SH-SY5Y (cell line): ENCODE data around the gene SLC23A2.

Experiments used
- GATA2 ChIP-seq: IDR thresholded peaks from 2 replicates; pipeline ENCODE4 v1.6.1; 2011; ENCODE audit warnings: mild to moderate bottlenecking, low read depth, low read length
- GATA3 ChIP-seq: IDR thresholded peaks from 2 replicates; pipeline ENCODE4 v1.6.1; 2011; ENCODE audit warnings: low read depth, mild to moderate bottlenecking, low read length, moderate library complexity

DNA sequence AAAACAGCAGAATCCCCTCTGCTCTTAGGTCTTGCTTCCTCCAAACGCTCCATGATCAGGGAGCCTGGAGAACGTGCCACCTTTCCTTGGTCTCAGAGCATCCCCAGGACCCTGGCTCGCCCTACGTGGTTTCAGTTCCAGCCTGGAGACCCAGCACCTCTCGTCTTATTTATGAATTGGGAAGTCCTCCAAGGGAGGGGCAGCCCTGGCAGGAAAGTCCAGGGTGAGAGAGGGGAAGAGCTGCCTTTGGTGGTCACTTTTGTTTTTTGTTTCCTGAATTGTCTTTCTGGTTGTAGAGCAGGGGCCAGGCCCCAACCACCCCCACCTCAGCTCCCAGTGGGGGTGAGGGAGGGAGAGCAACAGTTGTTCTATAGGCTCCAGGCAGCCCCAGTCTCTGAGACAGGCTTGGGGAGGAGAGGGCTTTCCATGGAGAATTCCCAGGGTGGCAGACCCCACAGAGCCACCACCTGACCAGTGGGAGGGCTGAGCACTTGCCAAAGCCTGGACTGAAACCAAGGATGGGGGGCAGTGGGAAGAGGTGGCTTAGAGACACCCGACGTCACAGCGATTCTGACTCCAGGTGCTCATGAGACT, 190.8 kb downstream of the SLC23A2 start:
- no peak for TF ChIP-seq GATA3
- TF ChIP-seq GATA2 = no peak
